ENCODE results near the gene SPATS2.
"Not testable (repeated sequence)": the region's sequence is repeated elsewhere in the genome, so short reads cannot be mapped to it uniquely, and the experiment has no call there.

Gene SPATS2

DNA sequence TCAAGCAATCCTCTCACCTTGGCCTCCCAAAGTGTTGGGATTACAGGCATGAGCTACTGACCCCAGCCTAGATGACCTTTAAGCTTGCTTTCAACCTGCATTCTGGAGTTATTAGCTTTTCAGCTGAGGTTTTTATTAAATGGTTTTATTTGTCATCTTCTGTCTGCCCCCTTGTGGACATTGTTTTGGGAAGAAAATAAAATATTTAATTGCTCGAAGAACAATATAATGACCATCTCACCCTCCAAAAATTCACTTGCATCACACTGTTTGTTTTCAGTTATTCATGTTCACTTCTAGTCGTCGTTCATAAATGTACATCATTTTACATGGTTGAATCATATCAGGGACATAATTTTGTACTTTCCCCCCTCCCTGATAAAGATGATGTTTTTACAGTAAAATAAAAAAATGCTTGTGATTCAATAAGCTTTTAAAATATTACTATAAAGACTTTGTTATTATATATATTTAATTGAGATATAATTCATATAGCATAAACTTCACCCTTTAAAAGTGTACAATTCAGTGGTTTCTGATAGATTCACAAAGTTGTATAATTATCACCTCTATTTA lies 10.1 kb upstream of the SPATS2 start:
- no peak for DNase-seq

GRCh38 chr12:49358483-49359141 lies 8.7 kb upstream of the SPATS2 start:
- DNase-seq = peak; percentile 65 to 84

DNA sequence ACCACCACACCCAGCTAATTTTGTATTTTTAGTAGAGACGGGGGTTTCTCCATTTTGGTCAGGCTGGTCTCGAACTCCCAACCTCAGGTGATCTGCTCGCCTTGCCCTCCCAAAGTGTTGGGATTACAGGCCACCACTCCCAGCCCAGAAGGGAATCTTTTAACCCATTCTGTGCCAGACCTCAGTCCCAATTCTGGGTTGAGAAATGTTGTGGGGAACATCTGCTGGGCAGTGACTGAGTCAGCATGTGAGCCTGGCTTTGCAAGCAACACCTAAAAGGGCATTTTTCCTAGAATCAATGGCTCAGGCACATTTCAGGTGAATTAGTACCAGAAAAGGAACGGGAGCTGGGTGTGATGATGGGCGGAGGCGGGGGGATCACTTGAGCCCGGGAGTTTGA lies 7.6 kb upstream of the SPATS2 start:
- no peak for DNase-seq

- no peak for DNase-seq
Measured at GRCh38 chr12:49362077-49362476, 5.2 kb upstream of the SPATS2 start.

DNA sequence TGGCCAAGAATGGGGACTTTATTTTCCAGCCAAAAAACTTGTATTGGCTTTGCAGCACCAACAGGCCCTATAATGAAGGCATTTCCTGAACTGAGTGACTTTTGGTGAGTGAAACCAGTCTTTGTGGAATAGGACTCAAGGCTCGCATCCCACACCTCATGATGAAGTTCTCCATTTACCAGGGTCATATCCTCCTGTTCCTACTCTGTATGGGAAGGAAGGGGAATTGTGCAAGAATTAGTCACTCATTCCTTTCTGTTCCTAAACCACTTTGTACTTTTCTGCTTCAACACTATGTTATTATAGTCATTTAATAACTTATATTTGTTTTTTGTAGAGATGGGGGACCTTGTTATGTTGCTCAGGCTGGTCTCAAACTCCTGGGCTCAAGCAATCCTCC lies 2.3 kb upstream of the SPATS2 start:
- DNase-seq = no peak

DNA sequence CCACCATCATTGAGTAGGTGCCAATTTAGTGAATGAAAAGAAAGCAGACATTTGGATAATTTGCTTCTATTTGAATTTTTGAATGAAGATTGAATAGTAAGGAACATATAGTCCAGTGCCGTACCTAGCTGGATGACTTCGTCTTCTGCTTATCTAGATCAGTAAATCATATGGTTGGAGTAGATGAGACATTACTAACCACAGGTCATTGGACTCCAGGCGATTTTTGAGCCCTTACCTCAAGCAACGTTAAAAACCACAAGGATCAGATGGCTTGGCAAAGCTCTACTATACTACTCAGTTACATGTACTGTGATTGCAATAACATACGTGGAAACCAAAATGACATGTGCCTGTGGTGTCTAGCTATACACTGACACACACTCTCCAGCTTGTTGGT lies 1.7 kb upstream of the SPATS2 start:
- no peak for DNase-seq

- DNase-seq = no peak
Measured at GRCh38 chr12:49366096-49366651, 1.1 kb upstream of the SPATS2 start.

DNA sequence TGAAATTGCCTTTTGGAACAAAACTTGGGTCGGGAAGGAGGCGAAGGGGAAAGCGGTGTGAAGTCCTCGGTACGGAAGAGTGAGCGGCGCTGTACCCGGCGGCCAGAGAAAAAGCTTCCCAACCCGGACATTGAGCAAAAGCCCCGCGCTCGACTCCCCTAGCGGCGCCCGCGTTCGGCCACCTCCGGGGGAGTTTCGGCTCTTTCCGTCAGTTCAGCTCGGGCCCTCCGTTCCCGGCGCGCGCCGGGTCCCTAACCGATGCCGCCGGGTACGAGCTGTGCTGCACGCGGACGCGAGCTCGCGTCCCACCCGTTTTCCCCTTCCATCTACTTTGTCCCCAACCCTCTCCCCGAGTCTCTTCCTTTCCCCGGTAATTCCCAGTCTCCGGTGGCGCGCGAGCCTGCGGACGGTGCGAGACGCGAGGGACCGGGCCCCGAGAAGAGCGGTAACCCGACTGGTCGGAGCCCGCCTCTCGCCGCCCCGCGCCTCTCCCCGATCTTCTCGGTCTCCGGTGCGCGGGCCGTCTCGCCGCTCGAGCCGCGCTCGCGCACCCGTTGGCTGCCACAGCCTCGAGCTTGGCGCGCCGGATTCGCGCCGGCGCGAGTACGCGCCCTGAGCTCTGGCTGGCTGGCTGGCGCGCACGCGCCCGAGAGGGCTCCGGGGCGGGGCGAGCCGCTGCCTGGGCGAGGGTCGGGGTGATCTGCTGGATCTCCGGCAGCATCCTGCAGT lies 446 bp upstream of the SPATS2 start:
- peak; percentile 78 to 98 for DNase-seq

GRCh38 chr12:49368240-49368600 lies 958 bp downstream of the SPATS2 start:
- no peak for DNase-seq

DNA sequence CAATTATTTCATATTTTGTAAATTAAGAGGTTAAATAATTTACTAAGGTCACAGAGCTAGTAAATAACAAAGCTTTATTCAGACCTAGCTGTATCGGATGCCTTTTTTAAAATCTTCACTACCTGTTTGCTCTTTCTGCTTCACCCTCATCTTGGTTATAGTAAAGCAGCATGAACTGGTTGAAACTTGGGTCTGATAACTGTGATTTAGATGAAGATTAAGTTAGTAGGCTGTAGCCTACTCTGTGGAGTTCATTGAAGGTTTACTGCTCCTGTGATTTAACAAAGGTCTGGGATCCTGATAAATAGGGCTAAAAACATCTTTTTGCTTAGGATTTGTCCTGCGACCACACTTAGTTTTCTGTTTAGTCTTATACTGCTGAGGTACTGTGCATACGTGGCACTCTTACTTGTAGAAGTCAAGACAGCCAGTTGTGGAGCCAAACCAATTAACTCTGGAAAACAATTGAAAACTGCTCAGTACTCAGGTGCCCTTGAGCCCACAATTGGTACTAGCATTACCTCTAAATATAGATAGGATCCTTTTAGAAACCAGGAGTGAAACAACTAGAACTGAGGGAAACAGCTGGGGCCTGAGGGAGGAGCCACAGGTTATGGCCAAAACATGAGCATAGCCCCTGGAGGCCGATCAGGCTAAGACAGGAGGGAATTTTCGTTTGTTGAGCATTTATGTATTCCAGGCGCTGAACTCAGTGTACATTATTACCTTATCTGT lies 2.3 kb downstream of the SPATS2 start:
- DNase-seq = peak; percentile 7 to 42

DNA sequence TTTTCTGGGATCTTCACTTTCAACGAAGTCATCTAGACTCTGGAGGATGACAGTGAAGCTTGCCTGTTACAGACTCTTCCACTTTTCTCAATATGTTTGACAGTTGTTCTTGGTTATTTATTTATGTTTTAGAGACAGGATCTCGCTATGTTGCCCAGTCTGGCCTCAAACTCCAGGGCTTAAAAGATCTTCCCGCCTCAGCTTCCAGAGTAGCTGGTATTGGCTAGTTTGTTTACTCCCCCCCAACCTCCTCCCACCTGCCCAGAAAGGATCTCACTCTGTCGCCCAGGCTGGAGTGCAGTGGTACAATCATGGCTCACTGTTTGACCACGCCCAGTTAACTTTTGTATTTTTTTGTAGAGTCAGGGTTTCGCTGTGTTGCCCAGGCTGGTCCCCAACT lies 3.3 kb downstream of the SPATS2 start:
- no peak for DNase-seq

DNA sequence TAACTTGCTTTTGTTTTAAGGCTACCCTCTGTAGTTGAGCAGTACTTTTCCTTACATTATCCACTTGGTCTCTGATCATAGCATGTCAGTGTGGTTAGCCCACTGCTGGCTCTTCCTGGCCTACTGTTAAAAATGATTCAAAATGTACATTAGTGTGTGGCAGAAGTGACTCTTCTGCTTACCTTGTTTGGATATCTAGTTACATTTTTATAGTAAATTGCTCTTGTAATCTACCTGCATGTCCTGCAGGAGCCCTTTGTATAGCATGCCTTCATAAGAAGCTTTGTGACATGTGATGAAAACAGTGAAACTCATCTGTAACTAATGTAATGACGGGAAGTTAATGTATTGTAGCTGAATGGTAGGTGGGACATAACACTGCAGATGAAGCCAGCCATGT lies 8.1 kb downstream of the SPATS2 start:
- no peak for DNase-seq

GRCh38 chr12:49377386-49377785 lies 10.1 kb downstream of the SPATS2 start:
- DNase-seq = no peak

GRCh38 chr12:49380184-49380583 lies 12.9 kb downstream of the SPATS2 start:
- DNase-seq = not testable (repeated sequence)

DNA sequence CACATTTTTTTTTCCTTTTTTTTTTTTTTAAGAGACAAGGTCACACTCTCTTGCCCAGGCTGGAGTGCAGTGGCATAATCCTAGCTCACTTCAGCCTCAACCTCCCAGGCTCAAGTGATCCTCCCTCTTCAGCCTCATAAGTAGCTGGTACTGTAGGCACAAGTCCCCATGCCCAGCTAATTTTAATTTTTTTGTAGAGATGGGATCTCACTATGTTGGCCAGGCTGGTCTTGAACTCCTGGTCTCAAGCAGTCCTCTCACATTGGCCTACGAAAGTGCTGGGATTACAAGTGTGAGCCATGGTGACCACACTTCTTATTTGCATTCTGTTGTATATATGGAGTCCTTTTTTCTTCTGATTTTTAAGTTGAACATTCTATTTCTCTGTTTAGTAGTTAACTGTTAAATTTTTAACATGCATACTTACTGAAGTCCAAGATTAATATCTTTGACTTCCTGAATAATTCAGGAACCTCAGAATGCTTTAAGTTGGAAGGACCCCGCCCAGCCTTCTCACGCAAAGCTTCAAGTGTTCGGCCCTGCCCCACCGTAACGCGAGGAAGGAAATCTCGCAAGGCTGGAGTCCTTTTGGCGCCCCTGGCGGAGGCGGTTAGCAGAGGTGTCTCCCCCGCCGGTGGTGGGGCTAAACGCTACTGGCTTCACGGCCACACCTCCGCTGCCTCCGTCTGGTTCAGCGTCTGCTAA lies 21.6 kb downstream of the SPATS2 start:
- no peak for DNase-seq

DNA sequence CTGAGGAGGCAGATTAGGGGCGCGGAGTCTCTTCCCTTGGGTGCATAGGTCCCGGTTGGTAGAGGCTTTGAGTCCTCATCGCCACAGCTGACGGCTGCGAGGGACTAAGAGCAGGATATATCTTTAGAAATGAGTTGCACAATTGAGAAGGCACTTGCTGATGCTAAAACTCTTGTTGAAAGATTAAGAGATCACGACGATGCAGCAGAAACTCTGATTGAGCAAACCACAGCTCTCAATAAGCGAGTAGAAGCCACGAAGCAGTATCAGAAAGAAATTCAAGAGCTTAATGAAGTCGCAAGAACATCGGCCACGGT lies 22.1 kb downstream of the SPATS2 start:
- no peak for DNase-seq

- no peak for DNase-seq
Measured at GRCh38 chr12:49397000-49397399, 29.7 kb downstream of the SPATS2 start.

- DNase-seq = no peak
Measured at GRCh38 chr12:49400304-49400703, 33.0 kb downstream of the SPATS2 start.

DNA sequence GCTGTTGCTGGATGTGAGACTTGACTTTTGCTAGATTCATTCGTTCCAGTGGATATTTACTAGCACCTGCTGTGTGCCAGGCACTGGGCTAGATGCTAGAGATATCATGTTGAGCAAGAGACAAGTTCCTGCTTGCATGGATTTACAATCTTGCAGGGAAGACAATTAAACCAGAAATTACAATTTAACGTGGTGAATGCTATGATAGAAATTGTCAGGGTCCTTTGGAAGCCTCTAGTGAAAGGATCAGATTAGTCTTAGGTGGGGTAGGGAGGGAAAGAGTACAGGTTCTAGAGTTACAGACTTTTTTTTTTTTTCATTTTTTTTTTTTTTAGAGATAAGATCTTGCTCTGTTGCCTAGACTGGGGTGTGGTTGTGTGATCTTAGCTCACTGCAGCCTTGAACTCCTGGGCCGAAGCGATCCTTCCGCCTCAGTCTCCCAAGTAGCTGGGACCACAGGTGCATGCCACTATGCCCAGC lies 36.7 kb downstream of the SPATS2 start:
- DNase-seq = no peak

DNA sequence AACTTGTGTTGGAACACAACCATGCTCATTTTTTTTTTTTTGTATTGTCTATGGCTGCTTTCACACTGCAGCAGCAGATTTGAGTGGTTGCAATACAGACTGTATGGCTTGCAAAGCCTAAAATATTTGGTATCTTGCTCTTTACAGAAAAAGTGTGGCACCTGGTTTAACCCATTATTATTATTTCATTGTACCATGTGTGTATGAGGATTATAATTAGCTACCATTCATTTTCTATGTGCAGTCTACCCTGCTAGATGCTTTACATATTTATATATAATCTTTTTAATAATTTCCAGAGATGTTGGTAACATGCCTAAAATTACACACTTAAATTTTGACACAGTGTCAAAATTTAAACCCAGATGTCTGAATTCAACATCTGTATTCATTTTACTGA lies 37.7 kb downstream of the SPATS2 start:
- DNase-seq = no peak

DNA sequence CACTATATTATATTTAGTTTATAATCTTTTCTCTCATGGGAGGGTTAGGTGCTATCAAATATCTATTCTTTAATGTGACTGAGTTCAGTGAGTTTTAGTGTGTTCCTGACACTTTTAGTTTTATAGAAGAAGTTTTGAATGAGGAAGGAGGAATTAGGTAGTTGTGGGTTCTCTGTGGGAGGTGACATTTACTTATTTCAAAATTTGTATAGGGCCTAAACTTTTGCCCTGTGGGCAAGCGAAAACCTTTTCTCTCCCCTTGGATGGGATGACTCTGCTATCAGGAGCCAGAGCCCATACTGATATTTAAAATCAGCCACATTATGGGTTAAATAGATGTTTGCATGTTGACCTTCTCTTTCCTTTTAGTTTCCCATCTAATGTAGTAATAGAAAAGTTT lies 43.6 kb downstream of the SPATS2 start:
- DNase-seq = no peak

DNA sequence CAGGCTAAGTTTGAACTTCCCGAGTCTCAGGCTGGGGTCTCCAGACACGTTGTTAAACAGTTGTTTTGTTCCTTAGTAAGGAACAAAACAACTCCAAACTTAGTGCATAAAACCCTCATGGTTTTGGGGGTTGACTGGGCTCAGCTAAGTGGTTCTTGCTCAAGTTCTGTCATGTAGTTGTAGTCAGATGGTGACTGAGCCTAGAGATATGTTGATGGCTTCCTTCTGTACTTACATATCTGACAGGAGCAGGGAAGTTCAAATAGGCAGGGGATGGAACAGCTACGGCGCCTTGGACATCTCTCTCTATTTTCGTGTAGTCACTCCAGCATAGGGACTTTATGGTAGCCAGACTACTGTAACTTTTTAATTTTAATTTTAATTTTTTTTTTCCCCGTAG lies 45.7 kb downstream of the SPATS2 start:
- DNase-seq = no peak

DNA sequence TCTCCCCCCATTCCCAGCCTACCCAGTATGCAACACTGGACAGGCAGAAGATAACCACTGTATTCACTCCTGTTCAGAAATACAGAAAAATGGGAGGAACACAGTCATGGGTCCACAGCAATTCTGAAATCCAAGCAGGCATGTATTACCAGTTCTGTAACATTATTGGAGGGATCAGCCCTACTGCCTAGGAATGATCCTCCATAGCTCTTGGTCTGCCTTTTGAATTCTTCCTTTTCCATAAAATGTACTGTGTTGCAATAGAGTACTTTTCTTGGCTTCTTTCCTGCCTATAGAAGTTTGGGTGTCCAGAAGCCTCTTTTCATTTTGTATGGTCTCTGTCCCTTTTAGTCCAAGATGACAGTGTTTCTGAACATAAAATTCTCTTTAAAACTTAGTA lies 46.5 kb downstream of the SPATS2 start:
- no peak for DNase-seq
